ENCODE measurements around the gene SMG7. TPM values are rescaled to one million over a fixed set of nuclear protein-coding genes. Genes with fewer than 3 reads are reported as not detected.

SMG7 gene
- total and polyA plus RNA-seq, 2 donors (not counting 3 experiments of a cell fraction or from before 2014, with no cell fraction given) = 25.4 to 47.1 TPM

GRCh38 chr1:183548116-183548515 is 75.8 kb downstream of the SMG7 start:
- Histone ChIP-seq H3K27me3 (ENCODE audit: control insufficient read depth in 2 of 2, insufficient read depth in 2 of 2, low read length in 2 of 2) (no peaks in the 10 kb centered on the region), H4K20me1 (replicated peaks; ENCODE audit: control insufficient read depth, extremely low read depth, insufficient read depth, low read length) (no peaks in the 10 kb centered on the region), H3K4me3 (replicated peaks in 1 of 3; ENCODE audit: insufficient read depth in 1 of 3, low read depth in 1 of 3, low read length in 3 of 3) (no peak overlapping the region), H2AFZ (ENCODE audit: low read depth, low read length) (no peak overlapping the region), H3K9ac (replicated peaks; ENCODE audit: extremely low read depth, insufficient read depth, low read length) (no peak overlapping the region), H3K9me3 (replicated peaks; ENCODE audit: control insufficient read depth, insufficient read depth, low read length) (no peaks in the 10 kb centered on the region), H3K4me1 (ENCODE audit: control insufficient read depth, extremely low read depth, insufficient read depth, low read length) (peaks cover 3% of the 10 kb centered on the region), H3K36me3 (ENCODE audit: control insufficient read depth in 2 of 2, extremely low read depth in 1 of 2, insufficient read depth in 2 of 2, low read length in 2 of 2) (peaks cover 19 to 24% of the 10 kb centered on the region in 2 experiments), H3K9me1 (replicated peaks; ENCODE audit: control insufficient read depth, extremely low read depth, insufficient read depth, low read length) (no peaks in the 10 kb centered on the region), H3K79me2 (ENCODE audit: control insufficient read depth, insufficient read depth, low read length) (no peaks in the 10 kb centered on the region), H3K4me2 (ENCODE audit: insufficient read depth, low read length) (no peak overlapping the region), H3K27ac (ENCODE audit: insufficient read depth, low read depth, low read length) (no peak overlapping the region)
- TF ChIP-seq MYC (IDR thresholded peaks at IDR 0.05; ENCODE audit: low read depth, low read length) (no peak), CTCF (IDR thresholded peaks at IDR 0.05; ENCODE audit: extremely low read depth in 1 of 2, insufficient read depth in 1 of 2, low read depth in 1 of 2, low read length in 2 of 2) (no peak), GATA2 (IDR thresholded peaks at IDR 0.05; ENCODE audit: insufficient read depth, insufficient read length, low read depth, low read length) (no peak), JUN (IDR thresholded peaks at IDR 0.05; ENCODE audit: borderline replicate concordance, insufficient read depth, insufficient read length, low read depth) (no peak), FOS (IDR thresholded peaks at IDR 0.05; ENCODE audit: borderline replicate concordance, insufficient read depth, low read length) (no peak), EZH2 (IDR thresholded peaks at IDR 0.05; ENCODE audit: borderline replicate concordance, low read depth, low read length, severe bottlenecking) (no peak), MAX (IDR thresholded peaks at IDR 0.05; ENCODE audit: insufficient read depth, insufficient read length) (no peak), POLR2AphosphoS5 (IDR thresholded peaks at IDR 0.05; ENCODE audit: insufficient read depth, low read depth, low read length) (no peak), POLR2A (IDR thresholded peaks at IDR 0.05; ENCODE audit: low read depth, low read length) (no peak)
- intact Hi-C loops (cut with micrococcal nuclease) = no loop called here
- no TSS peak for BruUV-seq (replicated peaks)
- POLR2A ChIA-PET = no interaction called here
- dilution Hi-C loops (cut with MboI; ENCODE audit: extremely low pct_ligation_motif_present, low sequenced_read_pairs) = no loop called here
- FAIRE-seq (no peak), DNase-seq (ENCODE audit: low read depth, low spot score) (no peak)
- CTCF ChIA-PET = interaction anchor here (0.8 to 1.2 kb wide), 3 partner anchors 10 to 61 kb away, joined by 3 read pairs; no protein-coding TSS in a partner anchor
